GM12878 (cell line): ENCODE measurements around the gene SNX3. TPM values are rescaled to one million over a fixed set of nuclear protein-coding genes. Genes with fewer than 3 reads are reported as not detected.
A peak's percentile ranks its signal among the peaks of the same experiment; 100 is the strongest.

Experiments used
- ATAC-seq: fragments of 200-7000 bp; cut with Tn5 transposase; 3 replicates; pipeline ENCODE4 v1.9.1; 2020; ENCODE audit warnings: mild to moderate bottlenecking, moderate library complexity
- BruUV-seq: library from RNA; stranded (reverse); fragments of 400-500 nt; replicated peaks from 2 replicates; lab custom pipeline; 2021; lab: Mats Ljungman, UMichigan
- CTCF ChIA-PET: fragments of 300-600 bp; sonication (Branson Sonifier 250); formaldehyde crosslinking; extraction: SDS; loops from one replicate; lab custom pipeline; 2021; ENCODE audit warnings: inconsistent platforms; lab: Yijun Ruan, JAX
- POLR2A ChIA-PET: fragments of 350-600 bp; formaldehyde crosslinking; extraction: SDS; loops from one replicate; lab custom pipeline; 2021; ENCODE audit warnings: inconsistent platforms; lab: Charles Lee
- RAD21 ChIA-PET: fragments of 300-600 bp; sonication (Branson Sonifier 250); formaldehyde crosslinking; loops from one replicate; lab custom pipeline; 2023; ENCODE audit warnings: antibody characterized with exemption; ENCODE audit not compliant: unreplicated experiment; lab: Charles Lee
- SMC1A ChIA-PET: fragments of 300-600 bp; sonication (Branson Sonifier 250); formaldehyde crosslinking; loops from one replicate; lab custom pipeline; 2023; ENCODE audit not compliant: unreplicated experiment, uncharacterized antibody; lab: Charles Lee
- DNase-seq: peaks from one replicate; pipeline ENCODE4 v3.0.0-alpha.2; 2011; ENCODE audit warnings: low read depth, low spot score
- FAIRE-seq: peaks from 3 replicates; lab custom pipeline; 2011; peaks lifted over from hg19 to GRCh38; lab: Jason Lieb, UNC
- H2AFZ ChIP-seq: 2 replicates; pipeline ENCODE4 v1.6.0; 2011; ENCODE audit warnings: low read depth, low read length, control low read depth; ENCODE audit not compliant: control insufficient read depth
- H3K27ac ChIP-seq: 2 replicates; pipeline ENCODE4 v1.5.1; 2011; ENCODE audit warnings: control low read depth; ENCODE audit not compliant: control insufficient read depth, insufficient read depth
- H3K27me3 ChIP-seq, 2 experiments: replicated peaks in 1 of 2; 2 replicates each; pipeline versions ENCODE4 v1.6.0 to v1.6.1; 2011; ENCODE audit warnings: low read length in 1 of 2; ENCODE audit not compliant: control insufficient read depth in 2 of 2, insufficient read depth in 2 of 2
- H3K36me3 ChIP-seq, 2 experiments: 2 replicates each; pipeline ENCODE4 v1.5.1; 2011; ENCODE audit warnings: low read length in 1 of 2; ENCODE audit not compliant: control insufficient read depth in 2 of 2, insufficient read depth in 2 of 2
- H3K4me1 ChIP-seq: 2 replicates; pipeline ENCODE4 v1.6.1; 2011; ENCODE audit warnings: mild to moderate bottlenecking, low read length, moderate library complexity, mixed read lengths; ENCODE audit not compliant: control insufficient read depth, insufficient read depth
- H3K4me2 ChIP-seq: 2 replicates; pipeline ENCODE4 v1.6.0; 2011; ENCODE audit warnings: control low read depth; ENCODE audit not compliant: control insufficient read depth, insufficient read depth
- H3K4me3 ChIP-seq: fragments of 200-600 bp; sonication (generic); 2 replicates; pipeline ENCODE4 v1.5.1; 2016
- H3K79me2 ChIP-seq: 2 replicates; pipeline ENCODE4 v1.6.0; 2011; ENCODE audit warnings: low read length; ENCODE audit not compliant: control insufficient read depth, insufficient read depth
- H3K9ac ChIP-seq: 2 replicates; pipeline ENCODE4 v1.8.0; 2011; ENCODE audit warnings: low read length, control low read depth, mixed read lengths; ENCODE audit not compliant: control insufficient read depth, insufficient read depth
- H3K9me3 ChIP-seq: replicated peaks from 3 replicates; pipeline ENCODE4 v1.5.1; 2011; ENCODE audit warnings: mild to moderate bottlenecking, low read length; ENCODE audit not compliant: control insufficient read depth, insufficient read depth
- H4K20me1 ChIP-seq: 2 replicates; pipeline ENCODE4 v1.6.0; 2011; ENCODE audit not compliant: control insufficient read depth, insufficient read depth
- CTCF ChIP-seq, 3 experiments: IDR thresholded peaks in 2 of 3; conservative IDR thresholded peaks in 1 of 3; 2 replicates each; pipeline ENCODE4 v1.5.1; 2011; ENCODE audit warnings: low read depth in 3 of 3, low read length in 3 of 3, mild to moderate bottlenecking in 3 of 3, control low read depth in 2 of 3, moderate library complexity in 2 of 3, inconsistent platforms in 1 of 3, mixed read lengths in 1 of 3; ENCODE audit not compliant: control insufficient read depth in 2 of 3, insufficient read depth in 1 of 3; ENCODE audit errors: extremely low read depth in 1 of 3
- LARP7 ChIP-seq: fragments of 450-650 bp; IDR thresholded peaks from 2 replicates; pipeline ENCODE4 v1.6.1; 2017; ENCODE audit warnings: mild to moderate bottlenecking
- RAD21 ChIP-seq: IDR thresholded peaks from 2 replicates; pipeline ENCODE4 v1.6.1; 2011; ENCODE audit warnings: mild to moderate bottlenecking, low read depth, low read length, moderate library complexity; ENCODE audit not compliant: insufficient read depth
- USF1 ChIP-seq: IDR thresholded peaks from 2 replicates; pipeline ENCODE4 v1.6.1; 2011; ENCODE audit warnings: borderline replicate concordance, low read depth, mild to moderate bottlenecking, moderate library complexity, mixed read lengths, low read length; ENCODE audit not compliant: insufficient read depth; ENCODE audit errors: extremely low read length
- YY1 ChIP-seq: IDR thresholded peaks from 2 replicates; pipeline ENCODE4 v1.6.1; 2011; ENCODE audit warnings: low read depth, mild to moderate bottlenecking, low read length
- WGBS: methylation state at CpG from one replicate; pipeline ENCODE4 v1.1.6; 2016; ENCODE audit warnings: low lambda C conversion rate; ENCODE audit not compliant: insufficient replicate concordance, insufficient coverage; ENCODE audit errors: missing lambda C conversion rate; 5-methylcytosine and 5-hydroxymethylcytosine counted together
- in situ Hi-C: fragments of 300-500 bp; cut with MboI; formaldehyde crosslinking; loops from 9 replicates; pipeline ENCODE4 v1.14.3; 2018; ENCODE audit warnings: mixed read lengths
- intact Hi-C: fragments of 100-400 bp; cut with micrococcal nuclease; formaldehyde crosslinking; loops from one replicate; pipeline ENCODE4 v1.14.2; 2022; ENCODE audit not compliant: unreplicated experiment
- polyA plus RNA-seq, 11 experiments: library from polyadenylated mRNA; depleted of rRNA in 4 of 11; unstranded in 6 of 11; stranded (reverse) in 5 of 11; fragments of >200 nt; fragmentation: Nextera tagmentation in 4 of 11; fragmentation: Illumina TruSeq in 1 of 11; extraction: Ambion mirVana in 4 of 11; extraction: Trizol in 1 of 11; gene quantifications; 1 replicate in 1 of 11; 2 replicates in 10 of 11; pipeline versions ENCODE4 v1.2.1 to v1.2.3, GENCODE V29; 2011 to 2016; ENCODE audit warnings: inconsistent platforms in 2 of 11, missing spikeins in 2 of 11, low read depth in 1 of 11
- total RNA-seq, 4 experiments: library from RNA; depleted of rRNA in 3 of 4; stranded (reverse); fragments of >200 nt in 3 of 4; fragmentation: Illumina TruSeq in 1 of 4; extraction: Trizol in 1 of 4; gene quantifications; 2 replicates each; pipeline versions ENCODE4 v1.2.1 to v1.2.3, GENCODE V29; 2013 to 2021

The SNX3 gene
- total and polyA plus RNA-seq, 10 of the 15 experiments (the other 5 are each of a cell fraction or from before 2014, with no cell fraction given), result 43.7 to 297 (median 95.6) TPM

GRCh38 chr6:108175592-108176279 is 85.1 kb downstream of the SNX3 start:
- no peak overlapping the region for H3K27ac ChIP-seq
- FAIRE-seq, result no peak
- H3K79me2 ChIP-seq, result no peaks in the 10 kb centered on the region
- no peaks in the 10 kb centered on the region for H4K20me1 ChIP-seq
- no peak overlapping the region for H2AFZ ChIP-seq
- no peaks in the 10 kb centered on the region; the same call in 2 of the 3 replicates for H3K9me3 ChIP-seq
- H3K4me1 ChIP-seq, result no peaks in the 10 kb centered on the region
- CTCF ChIA-PET, result interaction anchor here (0.6 to 1.1 kb wide), 3 partner anchors 278 to 349 kb away, joined by 3 to 5 read pairs (median 4); no protein-coding TSS in a partner anchor
- BruUV-seq, result no TSS peak
- H3K4me2 ChIP-seq, result no peak overlapping the region
- peak; percentile 30; the same call in 2 of the 3 replicates for ATAC-seq
- SMC1A ChIA-PET, result interaction anchor here (0.5 to 0.7 kb wide), 3 partner anchors 187 to 316 kb away, joined by 3 read pairs; no protein-coding TSS in a partner anchor
- RAD21 ChIA-PET, result no interaction called here
- DNase-seq, result no peak
- H3K36me3 ChIP-seq, result no peaks in the 10 kb centered on the region
- H3K4me3 ChIP-seq, result no peak overlapping the region
- POLR2A ChIA-PET, result no interaction called here
- in situ Hi-C loops (no loop called here), intact Hi-C loops (no loop called here)
- 20% methylated on average over 38 of the region's 38 CpGs for WGBS
- TF ChIP-seq YY1 (no peak), CTCF (IDR thresholded peaks at IDR 0.05 in 2 of 3, conservative IDR thresholded peaks at IDR 0.05 in 1 of 3; ENCODE audit: control insufficient read depth in 2 of 3, extremely low read depth in 1 of 3, insufficient read depth in 1 of 3, low read depth in 3 of 3, low read length in 3 of 3) (peak in 2 of 3 experiments; percentile 16 to 24; a peak in 2 of 6 replicates), RAD21 (peak; percentile 50), LARP7 (no peak), USF1 (no peak)
- H3K27me3 ChIP-seq, result peaks cover 24 to 32% of the 10 kb centered on the region in 2 experiments
- H3K9ac ChIP-seq, result no peak overlapping the region
